ENCODE measurements around the gene LIPA. TPM values are rescaled to one million over a fixed set of nuclear protein-coding genes. Genes with fewer than 3 reads are reported as not detected.
"Not testable (repeated sequence)": the region's sequence is repeated elsewhere in the genome, so short reads cannot be mapped to it uniquely, and the experiment has no call there.

LIPA gene
- total RNA-seq, 3 donors from 2014 or later = 13.2 to 15.8 (median 14.7) TPM

GRCh38 chr10:89191301-89191700 is 60.3 kb downstream of the LIPA start:
- not testable (repeated sequence) for H3K4me1 Mint-ChIP-seq (ENCODE audit: low read depth); H3K36me3 Mint-ChIP-seq (ENCODE audit: insufficient read depth); ATAC-seq; H3K9me3 Mint-ChIP-seq; H3K4me3 Mint-ChIP-seq; DNase-seq
- peaks cover 17% of the 10 kb centered on the region for H3K27me3 Mint-ChIP-seq (ENCODE audit: low read depth)

- Mint-ChIP-seq H3K4me3 (no peak overlapping the region), H3K4me1 (ENCODE audit: low read depth) (peaks cover 2% of the 10 kb centered on the region), H3K27me3 (ENCODE audit: low read depth) (peaks cover 19% of the 10 kb centered on the region), H3K36me3 (ENCODE audit: insufficient read depth) (no peaks in the 10 kb centered on the region), H3K9me3 (no peaks in the 10 kb centered on the region)
- no peak for DNase-seq
- no peak for ATAC-seq
Measured at GRCh38 chr10:89189211-89189734, 62.3 kb downstream of the LIPA start.

- peaks cover 12% of the 10 kb centered on the region for H3K27me3 Mint-ChIP-seq (ENCODE audit: low read depth)
- peaks cover 2% of the 10 kb centered on the region for H3K4me1 Mint-ChIP-seq (ENCODE audit: low read depth)
Measured at GRCh38 chr10:89185658-89186057, 65.9 kb downstream of the LIPA start.

GRCh38 chr10:89184638-89185037 is 66.9 kb downstream of the LIPA start:
- H3K27me3 Mint-ChIP-seq (ENCODE audit: low read depth) = peaks cover 12% of the 10 kb centered on the region
- no peaks in the 10 kb centered on the region for H3K36me3 Mint-ChIP-seq (ENCODE audit: insufficient read depth)
- DNase-seq (no peak), ATAC-seq (no peak)
- peaks cover 2% of the 10 kb centered on the region for H3K4me1 Mint-ChIP-seq (ENCODE audit: low read depth)
- no peaks in the 10 kb centered on the region for H3K9me3 Mint-ChIP-seq
- no peak overlapping the region for H3K4me3 Mint-ChIP-seq

More at GRCh38 chr10:89185658-89186057, 65.9 kb downstream of the LIPA start:
- DNase-seq (no peak), ATAC-seq (no peak)
- H3K9me3 Mint-ChIP-seq = no peaks in the 10 kb centered on the region
- no peak overlapping the region for H3K4me3 Mint-ChIP-seq
- H3K36me3 Mint-ChIP-seq (ENCODE audit: insufficient read depth) = no peaks in the 10 kb centered on the region

- ATAC-seq (no peak), DNase-seq (no peak)
- H3K4me1 Mint-ChIP-seq (ENCODE audit: low read depth) = no peaks in the 10 kb centered on the region
- peaks cover 12% of the 10 kb centered on the region for H3K27me3 Mint-ChIP-seq (ENCODE audit: low read depth)
- H3K4me3 Mint-ChIP-seq = no peak overlapping the region
- H3K36me3 Mint-ChIP-seq (ENCODE audit: insufficient read depth) = no peaks in the 10 kb centered on the region
- H3K9me3 Mint-ChIP-seq = no peaks in the 10 kb centered on the region
Measured at GRCh38 chr10:89183571-89183970, 68.0 kb downstream of the LIPA start.

GRCh38 chr10:89182894-89183293 is 68.7 kb downstream of the LIPA start:
- H3K4me3 Mint-ChIP-seq = no peak overlapping the region
- peaks cover 12% of the 10 kb centered on the region for H3K27me3 Mint-ChIP-seq (ENCODE audit: low read depth)
- no peaks in the 10 kb centered on the region for H3K9me3 Mint-ChIP-seq
- no peaks in the 10 kb centered on the region for H3K4me1 Mint-ChIP-seq (ENCODE audit: low read depth)
- DNase-seq (no peak), ATAC-seq (no peak)
- no peaks in the 10 kb centered on the region for H3K36me3 Mint-ChIP-seq (ENCODE audit: insufficient read depth)

GRCh38 chr10:89175816-89176215 is 75.8 kb downstream of the LIPA start:
- H3K36me3 Mint-ChIP-seq (ENCODE audit: insufficient read depth) = no peaks in the 10 kb centered on the region

GRCh38 chr10:89173075-89173474 is 78.5 kb downstream of the LIPA start:
- no peak for ATAC-seq
- H3K27me3 Mint-ChIP-seq (ENCODE audit: low read depth) = peaks cover 28% of the 10 kb centered on the region

More at GRCh38 chr10:89175816-89176215, 75.8 kb downstream of the LIPA start:
- DNase-seq (no peak), ATAC-seq (no peak)
- Mint-ChIP-seq H3K4me3 (no peak overlapping the region), H3K9me3 (no peaks in the 10 kb centered on the region), H3K27me3 (ENCODE audit: low read depth) (peaks cover 18% of the 10 kb centered on the region), H3K4me1 (ENCODE audit: low read depth) (no peaks in the 10 kb centered on the region)

GRCh38 chr10:89171996-89172395 is 79.6 kb downstream of the LIPA start:
- DNase-seq (no peak), ATAC-seq (no peak)
- no peaks in the 10 kb centered on the region for H3K36me3 Mint-ChIP-seq (ENCODE audit: insufficient read depth)
- H3K4me1 Mint-ChIP-seq (ENCODE audit: low read depth) = no peaks in the 10 kb centered on the region
- no peak overlapping the region for H3K4me3 Mint-ChIP-seq
- H3K27me3 Mint-ChIP-seq (ENCODE audit: low read depth) = peaks cover 28% of the 10 kb centered on the region
- H3K9me3 Mint-ChIP-seq = no peaks in the 10 kb centered on the region

More at GRCh38 chr10:89173075-89173474, 78.5 kb downstream of the LIPA start:
- H3K9me3 Mint-ChIP-seq = no peaks in the 10 kb centered on the region
- no peak for DNase-seq
- H3K4me1 Mint-ChIP-seq (ENCODE audit: low read depth) = no peaks in the 10 kb centered on the region
- no peaks in the 10 kb centered on the region for H3K36me3 Mint-ChIP-seq (ENCODE audit: insufficient read depth)
- no peak overlapping the region for H3K4me3 Mint-ChIP-seq

GRCh38 chr10:89171263-89171872 is 80.2 kb downstream of the LIPA start:
- Mint-ChIP-seq H3K9me3 (no peaks in the 10 kb centered on the region), H3K4me1 (ENCODE audit: low read depth) (no peaks in the 10 kb centered on the region), H3K4me3 (no peak overlapping the region), H3K36me3 (ENCODE audit: insufficient read depth) (no peaks in the 10 kb centered on the region), H3K27me3 (ENCODE audit: low read depth) (peaks cover 28% of the 10 kb centered on the region)
- ATAC-seq = no peak
- no peak for DNase-seq

- not testable (repeated sequence) for H3K9me3 Mint-ChIP-seq
- peaks cover 22% of the 10 kb centered on the region for H3K27me3 Mint-ChIP-seq (ENCODE audit: low read depth)
Measured at GRCh38 chr10:89168354-89168900, 83.1 kb downstream of the LIPA start.

GRCh38 chr10:89167915-89168314 is 83.7 kb downstream of the LIPA start:
- H3K9me3 Mint-ChIP-seq = no peaks in the 10 kb centered on the region
- H3K4me1 Mint-ChIP-seq (ENCODE audit: low read depth) = peaks cover 29% of the 10 kb centered on the region
- H3K27me3 Mint-ChIP-seq (ENCODE audit: low read depth) = peaks cover 19% of the 10 kb centered on the region
- DNase-seq (no peak), ATAC-seq (no peak)
- no peak overlapping the region for H3K4me3 Mint-ChIP-seq
- H3K36me3 Mint-ChIP-seq (ENCODE audit: insufficient read depth) = no peaks in the 10 kb centered on the region

More at GRCh38 chr10:89168354-89168900, 83.1 kb downstream of the LIPA start:
- H3K4me1 Mint-ChIP-seq (ENCODE audit: low read depth) = peaks cover 24% of the 10 kb centered on the region
- H3K36me3 Mint-ChIP-seq (ENCODE audit: insufficient read depth); H3K4me3 Mint-ChIP-seq; DNase-seq; ATAC-seq: not testable (repeated sequence)

- Mint-ChIP-seq H3K9me3 (no peaks in the 10 kb centered on the region), H3K4me1 (ENCODE audit: low read depth) (peaks cover 29% of the 10 kb centered on the region), H3K36me3 (ENCODE audit: insufficient read depth) (no peaks in the 10 kb centered on the region), H3K27me3 (ENCODE audit: low read depth) (peaks cover 10% of the 10 kb centered on the region), H3K4me3 (no peak overlapping the region)
- DNase-seq (no peak), ATAC-seq (no peak)
Measured at GRCh38 chr10:89165923-89166322, 85.7 kb downstream of the LIPA start.

- peaks cover 10% of the 10 kb centered on the region for H3K27me3 Mint-ChIP-seq (ENCODE audit: low read depth)
- no peaks in the 10 kb centered on the region for H3K36me3 Mint-ChIP-seq (ENCODE audit: insufficient read depth)
- ATAC-seq (no peak), DNase-seq (no peak)
- no peaks in the 10 kb centered on the region for H3K9me3 Mint-ChIP-seq
- H3K4me3 Mint-ChIP-seq = no peak overlapping the region
- peaks cover 29% of the 10 kb centered on the region for H3K4me1 Mint-ChIP-seq (ENCODE audit: low read depth)
Measured at GRCh38 chr10:89164920-89165319, 86.7 kb downstream of the LIPA start.

GRCh38 chr10:89164080-89164479 is 87.5 kb downstream of the LIPA start:
- Mint-ChIP-seq H3K4me3 (peak overlapping the region; percentile 72), H3K36me3 (ENCODE audit: insufficient read depth) (no peaks in the 10 kb centered on the region), H3K27me3 (ENCODE audit: low read depth) (peaks cover 4% of the 10 kb centered on the region), H3K9me3 (no peaks in the 10 kb centered on the region), H3K4me1 (ENCODE audit: low read depth) (peaks cover 29% of the 10 kb centered on the region)
- peak in 1 of 2 donors; percentile 1 for ATAC-seq
- DNase-seq = no peak

Measured in activated T-cell treated with anti-CD3 and anti-CD28 coated beads, Interleukin-2, amount 50 U/mL, for 4 hours (primary cell).